Lower leg skin (tissue), 4 donors: ENCODE data around the gene DNPEP. TPM values are rescaled to one million over a fixed set of nuclear protein-coding genes. Genes with fewer than 3 reads are reported as not detected.

Experiments used
- DNase-seq, 2 donors: peaks; one replicate each; pipeline ENCODE4 v3.0.0-alpha.2; 2019; ENCODE audit warnings: low spot score in 2 of 2
- H3K4me3 ChIP-seq: fragments of 200-600 bp; sonication (generic); 2 replicates; pipeline ENCODE4 v1.5.1; 2017; ENCODE audit warnings: mild to moderate bottlenecking, low read depth; ENCODE audit not compliant: poor library complexity, severe bottlenecking
- CTCF ChIP-seq, 3 donors: fragments of 450-650 bp; IDR thresholded peaks; one replicate each; pipeline ENCODE4 v1.5.1; 2016; ENCODE audit warnings: antibody characterized with exemption in 3 of 3, mild to moderate bottlenecking in 3 of 3, moderate library complexity in 2 of 3
- POLR2A ChIP-seq, 2 donors: fragments of 450-650 bp; IDR thresholded peaks; one replicate each; pipeline ENCODE4 v1.6.1; 2016 to 2017; ENCODE audit warnings: antibody characterized with exemption in 2 of 2, mild to moderate bottlenecking in 1 of 2, moderate library complexity in 1 of 2
- WGBS, 2 donors: methylation state at CpG; one replicate each; pipeline ENCODE4 v1.1.5; 2018; 5-methylcytosine and 5-hydroxymethylcytosine counted together
- intact Hi-C: fragments of 100-400 bp; cut with DNase I; formaldehyde crosslinking; loops from one replicate; pipeline ENCODE4 v1.15.0; 2023; ENCODE audit warnings: low total_unique reads
- total RNA-seq, 4 donors: library from RNA; depleted of rRNA; stranded (reverse); fragments of >200 nt; gene quantifications; one replicate each; pipeline ENCODE4 v1.1.0, GENCODE V29; 2016

The DNPEP gene
- total RNA-seq, 4 donors from 2014 or later: 52.7 to 64.0 (median 57.6) TPM

- no peak overlapping the region for H3K4me3 ChIP-seq
- TF ChIP-seq CTCF (IDR thresholded peaks at IDR 0.05) (no peak), POLR2A (IDR thresholded peaks at IDR 0.05) (no peak)
- peak in 1 of 2 donors; percentile 66 for DNase-seq
- WGBS, 2 donors: 91 to 94% methylated on average over 17 of the region's 17 CpGs
- intact Hi-C loops: no loop called here
Observed at GRCh38 chr2:219421323-219421722, 33.6 kb upstream of the DNPEP start.

GRCh38 chr2:219420687-219421086 is 33.0 kb upstream of the DNPEP start:
- H3K4me3 ChIP-seq: no peak overlapping the region
- DNase-seq: peak in 1 of 2 donors; percentile 76
- WGBS, 2 donors: 90 to 93% methylated on average over 8 of the region's 8 CpGs
- intact Hi-C loops: no loop called here
- TF ChIP-seq POLR2A (IDR thresholded peaks at IDR 0.05) (no peak), CTCF (IDR thresholded peaks at IDR 0.05) (no peak)

- peak in 1 of 2 donors; percentile 56 for DNase-seq
- intact Hi-C loops: no loop called here
- no peak overlapping the region for H3K4me3 ChIP-seq
- TF ChIP-seq CTCF (IDR thresholded peaks at IDR 0.05): no peak
- TF ChIP-seq POLR2A (IDR thresholded peaks at IDR 0.05): no peak
- WGBS, 2 donors: 76 to 85% methylated on average over 8 of the region's 9 CpGs
Observed at GRCh38 chr2:219419331-219420197, 31.9 kb upstream of the DNPEP start.

- no peak for DNase-seq
- 45 to 69% methylated on average over 6 to 10 of the region's 12 CpGs for WGBS, 2 donors
- H3K4me3 ChIP-seq: no peak overlapping the region
- intact Hi-C loops: no loop called here
- no peak for TF ChIP-seq POLR2A (IDR thresholded peaks at IDR 0.05)
- no peak for TF ChIP-seq CTCF (IDR thresholded peaks at IDR 0.05)
Observed at GRCh38 chr2:219419012-219419324, 31.3 kb upstream of the DNPEP start.

- no peak for DNase-seq
- 11 to 15% methylated on average over 7 to 74 of the region's 98 CpGs for WGBS, 2 donors
- no peak within 1 kb of the TSS for H3K4me3 ChIP-seq
- TF ChIP-seq POLR2A (IDR thresholded peaks at IDR 0.05): no peak
- TF ChIP-seq CTCF (IDR thresholded peaks at IDR 0.05): no peak
- intact Hi-C loops: no loop called here
Observed at GRCh38 chr2:219418155-219419011, 30.7 kb upstream of the DNPEP start, which contains the start of gene DES. TSS of gene DES (plus strand) at chr2:219418377. CDS start at chr2:219418463, 86 bp downstream.
